OCI-LY1 (cell line): ENCODE measurements around the gene EML5.

ENCODE experiments used
- EZH2 ChIP-seq: fragments of 200-600 bp; sonication (generic), shearing (Covaris generic); IDR thresholded peaks from 2 replicates; pipeline ENCODE4 v1.8.0; 2017; ENCODE audit warnings: borderline replicate concordance, mixed run types, mild to moderate bottlenecking, antibody characterized with exemption, low read length, moderate library complexity, mixed read lengths
- TF ChIP-seq, protein P1 (sequence below): fragments of 200-600 bp; sonication (generic), shearing (Covaris generic); IDR thresholded peaks from 2 replicates; pipeline ENCODE4 v1.5.1; 2017; ENCODE audit warnings: mild to moderate bottlenecking, antibody characterized with exemption, low read length, moderate library complexity, mixed read lengths

DNA sequence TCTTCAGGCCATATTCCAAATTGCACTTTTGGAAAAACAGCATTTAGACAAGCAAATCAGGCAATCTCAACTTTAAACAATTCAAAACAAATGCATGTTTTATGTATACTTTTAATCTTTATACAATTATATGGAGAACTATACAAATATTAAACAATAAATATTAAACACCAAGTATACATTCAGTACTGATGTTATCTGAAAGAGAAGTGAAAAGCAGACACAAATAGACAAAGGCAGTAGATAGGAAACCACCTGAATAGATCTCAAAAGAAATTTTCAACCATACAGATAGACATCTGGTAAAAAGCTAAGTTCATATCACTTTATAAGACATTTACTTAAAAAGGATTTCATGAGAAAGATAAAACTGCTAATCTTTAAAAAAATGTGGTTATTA is 164.7 kb downstream of the EML5 start:
- TF ChIP-seq, protein P1, sequence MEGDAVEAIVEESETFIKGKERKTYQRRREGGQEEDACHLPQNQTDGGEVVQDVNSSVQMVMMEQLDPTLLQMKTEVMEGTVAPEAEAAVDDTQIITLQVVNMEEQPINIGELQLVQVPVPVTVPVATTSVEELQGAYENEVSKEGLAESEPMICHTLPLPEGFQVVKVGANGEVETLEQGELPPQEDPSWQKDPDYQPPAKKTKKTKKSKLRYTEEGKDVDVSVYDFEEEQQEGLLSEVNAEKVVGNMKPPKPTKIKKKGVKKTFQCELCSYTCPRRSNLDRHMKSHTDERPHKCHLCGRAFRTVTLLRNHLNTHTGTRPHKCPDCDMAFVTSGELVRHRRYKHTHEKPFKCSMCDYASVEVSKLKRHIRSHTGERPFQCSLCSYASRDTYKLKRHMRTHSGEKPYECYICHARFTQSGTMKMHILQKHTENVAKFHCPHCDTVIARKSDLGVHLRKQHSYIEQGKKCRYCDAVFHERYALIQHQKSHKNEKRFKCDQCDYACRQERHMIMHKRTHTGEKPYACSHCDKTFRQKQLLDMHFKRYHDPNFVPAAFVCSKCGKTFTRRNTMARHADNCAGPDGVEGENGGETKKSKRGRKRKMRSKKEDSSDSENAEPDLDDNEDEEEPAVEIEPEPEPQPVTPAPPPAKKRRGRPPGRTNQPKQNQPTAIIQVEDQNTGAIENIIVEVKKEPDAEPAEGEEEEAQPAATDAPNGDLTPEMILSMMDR: no peak
- TF ChIP-seq EZH2: no peak
